SH-SY5Y (cell line): ENCODE measurements around the gene MED19.

Experiments
- GATA2 ChIP-seq: IDR thresholded peaks from 2 replicates; pipeline ENCODE4 v1.6.1; 2011; ENCODE audit warnings: mild to moderate bottlenecking, low read depth, low read length
- GATA3 ChIP-seq: IDR thresholded peaks from 2 replicates; pipeline ENCODE4 v1.6.1; 2011; ENCODE audit warnings: low read depth, mild to moderate bottlenecking, low read length, moderate library complexity

- no peak for TF ChIP-seq GATA2
- TF ChIP-seq GATA3 = no peak
Measured at GRCh38 chr11:57656885-57657193, 55.2 kb downstream of the MED19 start.
